ENCODE data around the gene PPP5C. TPM values are rescaled to one million over a fixed set of nuclear protein-coding genes. Genes with fewer than 3 reads are reported as not detected.

The PPP5C gene
- total and polyA plus RNA-seq, 2 of the 8 experiments (the other 6 are each of a cell fraction or from before 2014, with no cell fraction given): 112 to 156 TPM

DNA sequence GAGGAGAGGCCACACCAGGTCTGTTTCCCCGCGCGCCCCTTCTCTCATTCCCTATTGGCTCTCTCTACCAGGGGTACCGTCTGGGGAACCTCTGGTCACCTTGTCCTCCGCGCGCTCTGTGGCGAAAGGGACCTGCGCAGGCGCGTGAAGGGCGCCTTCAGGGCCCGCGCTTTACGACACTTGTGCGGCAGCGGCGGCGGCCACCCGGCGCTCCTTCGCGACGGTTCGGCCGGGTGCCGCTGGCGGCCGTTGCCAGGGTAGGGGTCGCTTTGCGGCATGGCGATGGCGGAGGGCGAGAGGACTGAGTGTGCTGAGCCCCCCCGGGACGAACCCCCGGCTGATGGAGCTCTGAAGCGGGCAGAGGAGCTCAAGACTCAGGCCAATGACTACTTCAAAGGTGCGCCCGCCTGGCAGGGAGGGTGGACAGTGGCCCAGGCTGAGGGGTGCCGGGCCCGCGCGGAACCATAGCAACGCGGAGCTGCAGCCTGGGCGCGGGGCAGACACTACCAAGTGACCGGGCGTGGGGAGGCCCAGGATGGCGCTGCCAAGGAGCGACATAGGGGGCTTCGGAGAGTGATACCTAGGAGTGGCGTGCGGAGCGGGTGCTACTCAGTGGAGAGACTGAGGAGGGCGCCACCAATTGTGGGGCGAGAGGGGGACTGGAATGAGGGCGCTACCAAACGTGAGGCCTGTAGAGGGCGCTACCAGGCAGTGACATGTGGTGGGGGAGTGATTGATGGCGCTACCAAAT is at the start of gene PPP5C (continued):
- TF ChIP-seq, protein P1, sequence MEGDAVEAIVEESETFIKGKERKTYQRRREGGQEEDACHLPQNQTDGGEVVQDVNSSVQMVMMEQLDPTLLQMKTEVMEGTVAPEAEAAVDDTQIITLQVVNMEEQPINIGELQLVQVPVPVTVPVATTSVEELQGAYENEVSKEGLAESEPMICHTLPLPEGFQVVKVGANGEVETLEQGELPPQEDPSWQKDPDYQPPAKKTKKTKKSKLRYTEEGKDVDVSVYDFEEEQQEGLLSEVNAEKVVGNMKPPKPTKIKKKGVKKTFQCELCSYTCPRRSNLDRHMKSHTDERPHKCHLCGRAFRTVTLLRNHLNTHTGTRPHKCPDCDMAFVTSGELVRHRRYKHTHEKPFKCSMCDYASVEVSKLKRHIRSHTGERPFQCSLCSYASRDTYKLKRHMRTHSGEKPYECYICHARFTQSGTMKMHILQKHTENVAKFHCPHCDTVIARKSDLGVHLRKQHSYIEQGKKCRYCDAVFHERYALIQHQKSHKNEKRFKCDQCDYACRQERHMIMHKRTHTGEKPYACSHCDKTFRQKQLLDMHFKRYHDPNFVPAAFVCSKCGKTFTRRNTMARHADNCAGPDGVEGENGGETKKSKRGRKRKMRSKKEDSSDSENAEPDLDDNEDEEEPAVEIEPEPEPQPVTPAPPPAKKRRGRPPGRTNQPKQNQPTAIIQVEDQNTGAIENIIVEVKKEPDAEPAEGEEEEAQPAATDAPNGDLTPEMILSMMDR (IDR thresholded peaks at IDR 0.05; ENCODE audit: control extremely low read depth in 1 of 3, insufficient read depth in 1 of 3, low read depth in 1 of 3, low read length in 3 of 3): peak; percentile 99
- TF ChIP-seq EGR1 (IDR thresholded peaks at IDR 0.05; ENCODE audit: borderline replicate concordance, low read depth, low read length) (no peak), SAP30 (IDR thresholded peaks at IDR 0.05; ENCODE audit: insufficient read depth, insufficient replicate concordance, low read length) (peak; percentile 12)

All from H1 (cell line).